Loucy (cell line): ENCODE results near the gene GNAQ.

Experiments
- H2AFZ ChIP-seq: fragments of 200-600 bp; sonication (generic); 2 replicates; pipeline ENCODE4 v1.6.0; 2016; ENCODE audit warnings: antibody characterized with exemption, mild to moderate bottlenecking, low read length, moderate library complexity
- H3F3A ChIP-seq: fragments of 200-600 bp; 2 replicates; pipeline ENCODE4 v1.6.0; 2016; ENCODE audit warnings: antibody characterized with exemption, low read depth, mild to moderate bottlenecking
- H3K27me3 ChIP-seq: fragments of 200-600 bp; sonication (generic); 2 replicates; pipeline ENCODE4 v1.6.1; 2014; ENCODE audit warnings: low read length, mild to moderate bottlenecking; ENCODE audit not compliant: insufficient read depth, poor library complexity, severe bottlenecking
- H3K36me3 ChIP-seq: fragments of 200-600 bp; sonication (generic); 2 replicates; pipeline ENCODE4 v1.6.1; 2016; ENCODE audit warnings: low read length; ENCODE audit not compliant: insufficient read depth
- H3K4me1 ChIP-seq: fragments of 200-600 bp; sonication (generic); 2 replicates; pipeline ENCODE4 v1.5.1; 2014; ENCODE audit warnings: low read length, mild to moderate bottlenecking; ENCODE audit not compliant: insufficient read depth, poor library complexity, severe bottlenecking
- H3K4me2 ChIP-seq: fragments of 200-600 bp; sonication (generic); 2 replicates; pipeline ENCODE4 v1.6.0; 2014; ENCODE audit warnings: antibody characterized with exemption, low read length, low read depth, mild to moderate bottlenecking; ENCODE audit not compliant: poor library complexity, severe bottlenecking
- H3K4me3 ChIP-seq: fragments of 200-600 bp; sonication (generic); 2 replicates; pipeline ENCODE4 v1.5.1; 2014; ENCODE audit warnings: low read length, mild to moderate bottlenecking, mixed read lengths; ENCODE audit not compliant: poor library complexity, severe bottlenecking
- H3K79me2 ChIP-seq: fragments of 200-600 bp; sonication (generic); 2 replicates; pipeline ENCODE4 v1.6.1; 2014; ENCODE audit warnings: low read length; ENCODE audit not compliant: insufficient read depth
- H3K9ac ChIP-seq: fragments of 200-600 bp; sonication (generic); 2 replicates; pipeline ENCODE4 v1.6.0; 2014; ENCODE audit warnings: mild to moderate bottlenecking, low read depth, low read length, moderate library complexity; ENCODE audit not compliant: poor library complexity, severe bottlenecking
- H3K9me2 ChIP-seq: fragments of 200-600 bp; sonication (generic); replicated peaks from 2 replicates; pipeline ENCODE4 v1.6.1; 2016; ENCODE audit warnings: low read depth, low read length, mixed read lengths
- H3K9me3 ChIP-seq: fragments of 200-600 bp; sonication (generic); 2 replicates; pipeline ENCODE4 v1.6.1; 2014; ENCODE audit warnings: mild to moderate bottlenecking, antibody characterized with exemption, low read length, low read depth; ENCODE audit not compliant: insufficient read depth
- H4K20me1 ChIP-seq: fragments of 200-600 bp; sonication (generic); 2 replicates; pipeline ENCODE4 v1.6.0; 2014; ENCODE audit warnings: antibody characterized with exemption, low read length, mild to moderate bottlenecking; ENCODE audit not compliant: insufficient read depth, poor library complexity, severe bottlenecking
- EZH2phosphoT487 ChIP-seq: fragments of 200-600 bp; IDR thresholded peaks from 2 replicates; pipeline ENCODE4 v1.6.1; 2018; ENCODE audit warnings: antibody characterized with exemption, mild to moderate bottlenecking, moderate library complexity, borderline replicate concordance
- TF ChIP-seq, protein P1 (sequence below): fragments of 200-600 bp; sonication (generic); conservative IDR thresholded peaks from 2 replicates; pipeline ENCODE4 v1.5.1; 2014; ENCODE audit warnings: mild to moderate bottlenecking, antibody characterized with exemption, low read length

The GNAQ gene

DNA sequence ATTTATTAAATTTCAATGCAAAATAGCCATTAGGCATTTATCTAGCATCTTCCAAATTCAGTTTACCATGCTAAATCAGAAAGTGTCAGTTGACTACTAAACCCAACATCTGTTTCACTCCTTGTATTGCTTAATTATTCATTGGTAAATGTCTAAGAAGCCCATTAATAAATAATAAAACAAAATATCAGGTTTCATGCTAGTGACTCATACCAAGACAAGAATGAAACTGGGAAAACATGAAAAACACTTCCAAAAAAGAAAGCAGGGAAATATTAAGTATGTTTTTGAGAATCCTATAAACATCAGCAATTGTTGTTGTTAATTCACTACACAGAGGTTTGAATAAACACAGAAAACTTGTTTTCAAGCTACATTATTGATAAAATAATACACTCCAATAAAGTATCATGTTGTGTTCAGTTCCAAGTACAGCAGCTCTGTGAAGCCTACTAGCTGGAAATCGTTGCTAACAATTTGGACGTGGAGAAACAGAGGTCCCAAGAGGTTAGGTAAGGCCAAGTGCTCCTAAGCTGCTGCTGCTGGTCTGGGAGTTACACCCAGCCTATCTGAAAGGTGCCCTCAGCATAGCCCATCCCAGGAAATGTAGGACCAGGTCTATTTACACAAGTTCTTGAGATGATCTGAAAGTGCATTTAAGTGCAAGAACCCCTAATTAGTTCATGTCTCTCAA is 78.8 kb downstream of the GNAQ start:
- no peaks in the 10 kb centered on the region for H3F3A ChIP-seq
- H2AFZ ChIP-seq, result no peak overlapping the region
- no peaks in the 10 kb centered on the region for H3K9me3 ChIP-seq
- peaks cover 8% of the 10 kb centered on the region; the same call in 1 of the 2 replicates for H3K36me3 ChIP-seq
- H3K27me3 ChIP-seq, result no peaks in the 10 kb centered on the region
- H3K79me2 ChIP-seq, result peaks cover 100% of the 10 kb centered on the region
- peak overlapping the region; percentile 35 for H3K9ac ChIP-seq
- TF ChIP-seq EZH2phosphoT487, result no peak
- TF ChIP-seq, protein P1, sequence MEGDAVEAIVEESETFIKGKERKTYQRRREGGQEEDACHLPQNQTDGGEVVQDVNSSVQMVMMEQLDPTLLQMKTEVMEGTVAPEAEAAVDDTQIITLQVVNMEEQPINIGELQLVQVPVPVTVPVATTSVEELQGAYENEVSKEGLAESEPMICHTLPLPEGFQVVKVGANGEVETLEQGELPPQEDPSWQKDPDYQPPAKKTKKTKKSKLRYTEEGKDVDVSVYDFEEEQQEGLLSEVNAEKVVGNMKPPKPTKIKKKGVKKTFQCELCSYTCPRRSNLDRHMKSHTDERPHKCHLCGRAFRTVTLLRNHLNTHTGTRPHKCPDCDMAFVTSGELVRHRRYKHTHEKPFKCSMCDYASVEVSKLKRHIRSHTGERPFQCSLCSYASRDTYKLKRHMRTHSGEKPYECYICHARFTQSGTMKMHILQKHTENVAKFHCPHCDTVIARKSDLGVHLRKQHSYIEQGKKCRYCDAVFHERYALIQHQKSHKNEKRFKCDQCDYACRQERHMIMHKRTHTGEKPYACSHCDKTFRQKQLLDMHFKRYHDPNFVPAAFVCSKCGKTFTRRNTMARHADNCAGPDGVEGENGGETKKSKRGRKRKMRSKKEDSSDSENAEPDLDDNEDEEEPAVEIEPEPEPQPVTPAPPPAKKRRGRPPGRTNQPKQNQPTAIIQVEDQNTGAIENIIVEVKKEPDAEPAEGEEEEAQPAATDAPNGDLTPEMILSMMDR, result no peak
- no peak overlapping the region for H3K4me3 ChIP-seq
- peaks cover 87% of the 10 kb centered on the region for H4K20me1 ChIP-seq
- peaks cover 73% of the 10 kb centered on the region for H3K4me1 ChIP-seq
- peak overlapping the region; percentile 52 for H3K4me2 ChIP-seq
- no peaks in the 10 kb centered on the region for H3K9me2 ChIP-seq

DNA sequence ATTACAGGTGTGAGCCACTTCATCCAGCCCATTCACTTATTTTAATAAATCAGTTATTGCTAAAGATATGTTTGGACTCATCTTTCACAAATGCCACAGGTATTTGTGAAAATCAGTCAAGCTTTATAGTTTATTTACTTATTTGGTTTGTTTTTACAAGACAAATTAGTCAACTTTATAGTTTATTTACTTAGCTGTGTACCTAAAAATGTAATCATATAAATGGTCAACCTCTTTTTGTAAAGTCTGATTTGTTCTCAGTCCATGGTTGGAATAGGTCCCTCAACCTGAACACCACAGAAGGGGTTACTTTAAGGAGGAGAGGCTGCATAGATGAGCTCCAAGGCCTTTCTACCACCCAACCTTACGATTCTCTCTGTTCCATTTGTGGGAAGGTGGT is 80.2 kb downstream of the GNAQ start:
- Histone ChIP-seq H3K4me1 (peaks cover 71% of the 10 kb centered on the region), H4K20me1 (peaks cover 90% of the 10 kb centered on the region), H3K4me2 (no peak overlapping the region), H3K9ac (no peak overlapping the region), H3F3A (no peaks in the 10 kb centered on the region), H3K36me3 (peaks cover 13% of the 10 kb centered on the region; the same call in 1 of the 2 replicates), H2AFZ (no peak overlapping the region), H3K9me2 (no peaks in the 10 kb centered on the region), H3K9me3 (no peaks in the 10 kb centered on the region), H3K27me3 (no peaks in the 10 kb centered on the region), H3K4me3 (no peak overlapping the region), H3K79me2 (peaks cover 100% of the 10 kb centered on the region)
- TF ChIP-seq, protein P1, result no peak
- no peak for TF ChIP-seq EZH2phosphoT487

DNA sequence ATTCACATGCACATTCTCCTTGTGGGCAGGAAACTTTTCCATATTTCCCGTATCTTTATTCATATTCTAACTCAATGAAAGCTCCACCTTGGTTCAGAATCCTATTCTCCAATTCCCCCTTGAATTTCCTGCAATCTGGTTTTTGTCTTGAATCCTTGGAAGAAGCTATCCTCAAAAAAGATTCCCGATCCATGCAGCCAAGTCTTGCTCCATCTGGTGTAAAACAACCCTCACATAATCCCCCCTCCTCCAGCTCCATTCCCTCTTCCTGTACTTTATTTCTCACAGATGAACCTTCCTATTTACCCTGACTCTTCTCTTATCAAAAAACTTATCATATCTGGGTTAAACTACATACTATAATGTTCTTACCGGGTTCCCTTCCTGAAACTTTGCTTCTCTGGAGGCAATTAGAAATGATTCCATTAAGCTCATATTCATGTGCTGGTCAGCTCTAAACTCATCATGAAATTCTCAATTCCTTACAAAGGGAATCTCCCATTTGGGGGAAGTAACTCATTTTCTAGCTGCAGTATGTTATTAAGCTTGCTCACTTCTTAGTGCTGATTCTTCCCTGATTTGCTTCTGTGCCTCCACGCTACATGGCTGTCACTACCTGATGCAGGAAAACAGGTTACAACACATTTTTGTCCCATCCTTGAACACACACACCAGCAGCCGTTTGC is 81.7 kb downstream of the GNAQ start:
- Histone ChIP-seq H3K4me3 (no peak overlapping the region), H2AFZ (no peak overlapping the region), H3K27me3 (no peaks in the 10 kb centered on the region), H3K4me2 (no peak overlapping the region), H3K9me2 (no peaks in the 10 kb centered on the region), H3K79me2 (peaks cover 100% of the 10 kb centered on the region), H3K36me3 (peaks cover 13% of the 10 kb centered on the region; the same call in 1 of the 2 replicates), H4K20me1 (peaks cover 92% of the 10 kb centered on the region), H3K9me3 (no peaks in the 10 kb centered on the region), H3K9ac (no peak overlapping the region), H3K4me1 (peaks cover 75% of the 10 kb centered on the region), H3F3A (no peaks in the 10 kb centered on the region)
- TF ChIP-seq EZH2phosphoT487, result no peak
- TF ChIP-seq, protein P1, result no peak
